SH-SY5Y (cell line): ENCODE data around the gene DDX60.

Experiments used
- GATA2 ChIP-seq: IDR thresholded peaks from 2 replicates; pipeline ENCODE4 v1.6.1; 2011; ENCODE audit warnings: mild to moderate bottlenecking, low read depth, low read length
- GATA3 ChIP-seq: IDR thresholded peaks from 2 replicates; pipeline ENCODE4 v1.6.1; 2011; ENCODE audit warnings: low read depth, mild to moderate bottlenecking, low read length, moderate library complexity

DDX60 gene

GRCh38 chr4:168318266-168318895 lies at the start of gene DDX60:
DDX60 (minus strand) TSS chr4:168318752; CDS start chr4:168311259, 7,493 bp downstream.
- no peak for TF ChIP-seq GATA3
- no peak for TF ChIP-seq GATA2

DNA sequence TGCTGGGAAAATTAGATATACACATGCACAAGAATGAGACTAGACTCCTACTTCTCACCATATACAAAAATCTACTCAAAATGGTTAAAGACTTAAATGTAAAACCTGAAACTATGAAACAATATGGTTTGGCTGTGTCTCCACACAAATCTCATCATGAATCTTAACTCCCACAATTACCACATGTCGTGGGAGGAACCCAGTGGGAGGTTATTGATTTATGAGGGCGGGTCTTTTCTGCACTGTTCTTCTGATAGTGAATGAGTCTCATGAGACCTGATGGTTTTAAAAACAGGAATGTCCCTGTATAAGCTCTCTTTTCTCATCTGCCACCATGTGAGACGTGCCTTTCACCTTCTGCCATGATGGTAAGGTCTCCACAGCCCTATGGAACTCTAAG lies 48.5 kb upstream of the DDX60 start:
- TF ChIP-seq GATA3: no peak
- TF ChIP-seq GATA2: no peak

GRCh38 chr4:168362025-168362401 lies 43.5 kb upstream of the DDX60 start:
- TF ChIP-seq GATA3: no peak
- TF ChIP-seq GATA2: no peak

- TF ChIP-seq GATA3: no peak
- no peak for TF ChIP-seq GATA2
These were observed 42.9 kb upstream of the DDX60 start for GRCh38 chr4:168361365-168362024.

DNA sequence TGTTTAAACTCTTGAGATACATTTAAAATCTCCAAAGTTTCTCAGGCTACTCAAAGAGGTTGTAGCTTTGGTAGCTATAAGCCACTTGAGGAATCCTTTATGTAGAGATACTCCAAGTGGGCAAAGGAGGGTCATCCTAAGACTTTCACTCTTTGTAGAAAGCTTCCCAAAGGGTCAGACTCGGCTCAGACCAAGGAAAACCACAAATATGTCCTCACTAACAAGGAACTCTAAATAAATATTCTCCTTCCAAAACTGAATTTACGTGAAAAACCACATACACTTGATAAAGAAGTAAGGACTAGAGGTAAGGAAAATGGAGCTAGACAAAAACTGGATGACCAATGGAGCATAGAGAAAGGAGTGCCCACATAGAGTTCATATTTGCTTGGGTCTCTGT lies 41.7 kb upstream of the DDX60 start:
- TF ChIP-seq GATA2: no peak
- no peak for TF ChIP-seq GATA3

- no peak for TF ChIP-seq GATA2
- TF ChIP-seq GATA3: no peak
These were observed 39.4 kb upstream of the DDX60 start for GRCh38 chr4:168357941-168358340.

- TF ChIP-seq GATA3: no peak
These were observed 35.2 kb upstream of the DDX60 start for GRCh38 chr4:168353746-168354145.

DNA sequence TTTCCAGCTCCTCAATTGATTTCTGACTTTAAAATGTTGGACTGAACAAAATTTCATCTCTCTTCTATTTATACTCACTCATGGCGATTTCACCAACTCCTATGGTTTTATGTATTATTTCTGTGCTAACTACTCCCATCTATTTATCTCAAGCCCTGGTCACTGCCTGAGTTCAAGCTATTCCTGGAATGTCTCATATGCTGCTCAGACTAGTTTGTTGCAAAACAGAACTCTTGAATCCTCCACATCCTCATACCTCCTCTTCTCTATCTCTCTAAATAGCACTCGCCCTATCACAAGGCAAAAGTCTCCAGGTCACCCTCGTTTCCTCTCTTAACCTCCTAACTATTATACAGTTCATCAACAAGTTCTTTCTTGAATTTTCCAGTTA lies 19.0 kb upstream of the DDX60 start:
- no peak for TF ChIP-seq GATA2
- TF ChIP-seq GATA3: no peak

DNA sequence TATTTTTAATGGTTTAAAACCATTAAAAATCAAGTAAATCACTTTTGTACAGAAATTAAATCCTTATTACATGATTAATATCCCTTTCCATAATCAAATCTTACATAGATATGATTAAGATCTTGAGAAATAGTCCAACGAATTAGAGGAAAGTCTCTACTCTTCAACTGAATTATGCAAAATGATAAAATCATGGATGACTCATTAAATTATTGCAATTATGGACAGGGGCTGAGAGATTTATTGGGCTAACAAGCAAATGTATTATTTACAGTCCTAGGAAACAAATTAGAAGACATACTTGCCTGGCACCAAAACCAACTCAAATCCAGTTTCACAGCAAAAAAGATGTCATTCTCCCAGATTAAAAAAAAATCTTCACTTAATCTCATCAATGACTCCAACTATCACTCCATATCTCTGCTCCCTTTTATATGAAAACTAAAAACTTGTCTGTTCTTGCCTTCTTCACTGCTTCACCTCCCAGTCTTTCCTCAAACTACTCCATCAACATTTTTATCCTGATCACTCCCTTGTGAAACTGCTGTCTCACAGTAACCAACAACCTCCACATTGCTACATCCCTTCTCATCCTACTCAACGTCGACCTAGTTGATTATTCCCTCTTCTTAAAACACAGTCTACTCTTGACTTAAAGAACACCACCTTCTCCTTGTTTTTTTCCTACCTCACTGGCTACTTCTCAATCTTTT lies 18.4 kb upstream of the DDX60 start:
- TF ChIP-seq GATA2 (no peak), GATA3 (no peak)

- TF ChIP-seq GATA3 (no peak), GATA2 (no peak)
These were observed 17.1 kb upstream of the DDX60 start for GRCh38 chr4:168335621-168336020.

GRCh38 chr4:168334053-168334452 lies 15.5 kb upstream of the DDX60 start:
- no peak for TF ChIP-seq GATA2
- TF ChIP-seq GATA3: no peak

- TF ChIP-seq GATA2: no peak
- TF ChIP-seq GATA3: no peak
These were observed 7.0 kb upstream of the DDX60 start for GRCh38 chr4:168325591-168325990.

GRCh38 chr4:168321006-168321405 lies 2.5 kb upstream of the DDX60 start:
- TF ChIP-seq GATA2 (no peak), GATA3 (no peak)

- TF ChIP-seq GATA3 (no peak), GATA2 (no peak)
These were observed 1.0 kb upstream of the DDX60 start for GRCh38 chr4:168319486-168320019.

- no peak for TF ChIP-seq GATA3
- no peak for TF ChIP-seq GATA2
These were observed 931 bp downstream of the DDX60 start for GRCh38 chr4:168317621-168318020.

- TF ChIP-seq GATA2 (peak; percentile 40; the same call in 1 of the 2 replicates), GATA3 (no peak)
These were observed 8.8 kb downstream of the DDX60 start for GRCh38 chr4:168309781-168310180.
